ENCODE measurements around the gene MLANA. TPM values are rescaled to one million over a fixed set of nuclear protein-coding genes. Genes with fewer than 3 reads are reported as not detected.

Gene MLANA
- polyA plus RNA-seq, 1 donor from 2014 or later, result not detected

GRCh38 chr9:5866272-5866671 is 24.4 kb upstream of the MLANA start:
- no peak for TF ChIP-seq POLR2AphosphoS5 (IDR thresholded peaks at IDR 0.05)
- no peak for TF ChIP-seq EP300 (conservative IDR thresholded peaks at IDR 0.05; ENCODE audit: poor library complexity, severe bottlenecking)
- no peak for TF ChIP-seq RAD21 (conservative IDR thresholded peaks at IDR 0.05)
- TF ChIP-seq SMC3 (conservative IDR thresholded peaks at IDR 0.05; ENCODE audit: poor library complexity), result no peak
- no peak for TF ChIP-seq EZH2 (IDR thresholded peaks at IDR 0.05; ENCODE audit: borderline replicate concordance, insufficient read depth, low read length, poor library complexity, severe bottlenecking)
- no peak for TF ChIP-seq REST (IDR thresholded peaks at IDR 0.05; ENCODE audit: borderline replicate concordance)
- TF ChIP-seq TAF1 (IDR thresholded peaks at IDR 0.05; ENCODE audit: low read depth), result no peak
- TF ChIP-seq MXI1 (conservative IDR thresholded peaks at IDR 0.05; ENCODE audit: poor library complexity, severe bottlenecking), result no peak
- TF ChIP-seq CTCF (IDR thresholded peaks at IDR 0.05; ENCODE audit: poor library complexity, severe bottlenecking), result no peak
- Histone ChIP-seq H4K20me1 (ENCODE audit: insufficient read depth) (no peaks in the 10 kb centered on the region), H3K4me3 (ENCODE audit: low read length) (no peak overlapping the region), H3K27me3 (ENCODE audit: insufficient read depth, low read depth, low read length) (no peaks in the 10 kb centered on the region), H3K9me2 (ENCODE audit: insufficient read depth, low read length) (no peaks in the 10 kb centered on the region), H3K27ac (ENCODE audit: low read length) (no peak overlapping the region), H3K9me3 (ENCODE audit: low read length) (no peaks in the 10 kb centered on the region), H2AFZ (ENCODE audit: low read depth, low read length) (no peak overlapping the region), H3K9ac (ENCODE audit: low read length) (no peak overlapping the region), H3K36me3 (ENCODE audit: insufficient read depth, low read length) (no peaks in the 10 kb centered on the region), H3K79me2 (replicated peaks; ENCODE audit: insufficient read depth, low read length) (no peaks in the 10 kb centered on the region), H3K4me2 (ENCODE audit: low read length) (no peak overlapping the region), H3F3A (ENCODE audit: insufficient read depth, low read length, poor library complexity, severe bottlenecking) (no peaks in the 10 kb centered on the region)

- Histone ChIP-seq H3K27ac (ENCODE audit: low read length) (no peak overlapping the region), H3K79me2 (replicated peaks; ENCODE audit: insufficient read depth, low read length) (no peaks in the 10 kb centered on the region), H3K36me3 (ENCODE audit: insufficient read depth, low read length) (no peaks in the 10 kb centered on the region), H3K4me3 (ENCODE audit: low read length) (no peak overlapping the region), H4K20me1 (ENCODE audit: insufficient read depth) (no peaks in the 10 kb centered on the region), H3K9me2 (ENCODE audit: insufficient read depth, low read length) (no peaks in the 10 kb centered on the region), H2AFZ (ENCODE audit: low read depth, low read length) (no peak overlapping the region), H3F3A (ENCODE audit: insufficient read depth, low read length, poor library complexity, severe bottlenecking) (no peaks in the 10 kb centered on the region), H3K9me3 (ENCODE audit: low read length) (no peaks in the 10 kb centered on the region), H3K9ac (ENCODE audit: low read length) (no peak overlapping the region), H3K4me2 (ENCODE audit: low read length) (no peak overlapping the region), H3K27me3 (ENCODE audit: insufficient read depth, low read depth, low read length) (no peaks in the 10 kb centered on the region)
- TF ChIP-seq TAF1 (IDR thresholded peaks at IDR 0.05; ENCODE audit: low read depth), result no peak
- no peak for TF ChIP-seq RAD21 (conservative IDR thresholded peaks at IDR 0.05)
- no peak for TF ChIP-seq REST (IDR thresholded peaks at IDR 0.05; ENCODE audit: borderline replicate concordance)
- no peak for TF ChIP-seq CTCF (IDR thresholded peaks at IDR 0.05; ENCODE audit: poor library complexity, severe bottlenecking)
- TF ChIP-seq EP300 (conservative IDR thresholded peaks at IDR 0.05; ENCODE audit: poor library complexity, severe bottlenecking), result no peak
- no peak for TF ChIP-seq MXI1 (conservative IDR thresholded peaks at IDR 0.05; ENCODE audit: poor library complexity, severe bottlenecking)
- TF ChIP-seq POLR2AphosphoS5 (IDR thresholded peaks at IDR 0.05), result no peak
- TF ChIP-seq EZH2 (IDR thresholded peaks at IDR 0.05; ENCODE audit: borderline replicate concordance, insufficient read depth, low read length, poor library complexity, severe bottlenecking), result no peak
- no peak for TF ChIP-seq SMC3 (conservative IDR thresholded peaks at IDR 0.05; ENCODE audit: poor library complexity)
Observed at GRCh38 chr9:5866685-5867084, 24.0 kb upstream of the MLANA start.
